Activated CD4-positive, alpha-beta T cell treated with anti-CD3 and anti-CD28 coated beads, Interleukin-2, amount 10 ng/mL, durations not matched to agents 7 days and 5 days (primary cell): Measurements from ENCODE around the gene ARMH3. TPM values are rescaled to one million over a fixed set of nuclear protein-coding genes. Genes with fewer than 3 reads are reported as not detected.
"Not testable (repeated sequence)": the region's sequence is repeated elsewhere in the genome, so short reads cannot be mapped to it uniquely, and the experiment has no call there.

Experiments
- CTCF ChIA-PET: fragments of 350-600 bp; sonication (Branson Sonifier 250); formaldehyde crosslinking; loops from one replicate; lab custom pipeline; 2021; ENCODE audit warnings: antibody characterized with exemption; lab: Charles Lee
- POLR2A ChIA-PET: fragments of 350-600 bp; sonication (Branson Sonifier 250); formaldehyde crosslinking; loops from one replicate; lab custom pipeline; 2021; ENCODE audit warnings: antibody characterized with exemption; lab: Charles Lee
- DNase-seq: peaks from one replicate; pipeline ENCODE4 v3.0.0-alpha.2; 2020
- H3K27ac Mint-ChIP-seq: one replicate; pipeline ENCODE4 v1.8.0; 2021; ENCODE audit warnings: mild to moderate bottlenecking, moderate library complexity, mixed read lengths
- H3K27me3 Mint-ChIP-seq: one replicate; pipeline ENCODE4 v1.8.0; 2021; ENCODE audit warnings: mixed read lengths
- H3K36me3 Mint-ChIP-seq: one replicate; pipeline ENCODE4 v1.8.0; 2021; ENCODE audit warnings: low read depth, mixed read lengths
- H3K4me1 Mint-ChIP-seq: one replicate; pipeline ENCODE4 v1.8.0; 2021; ENCODE audit warnings: mixed read lengths
- H3K4me3 Mint-ChIP-seq: one replicate; pipeline ENCODE4 v1.8.0; 2021; ENCODE audit warnings: mild to moderate bottlenecking, moderate library complexity, mixed read lengths
- H3K9me3 Mint-ChIP-seq: one replicate; pipeline ENCODE4 v1.8.0; 2021; ENCODE audit warnings: mixed read lengths
- total RNA-seq, 2 experiments: library from RNA; stranded (reverse); gene quantifications; one replicate each; pipeline ENCODE4 v1.2.3, GENCODE V29; 2021

Gene ARMH3
- total RNA-seq, 2 experiments from 2014 or later = 22.1 to 23.6 TPM

- Mint-ChIP-seq H3K4me1 (peaks cover 2% of the 10 kb centered on the region), H3K9me3 (no peaks in the 10 kb centered on the region), H3K36me3 (peaks cover 17% of the 10 kb centered on the region), H3K27me3 (no peaks in the 10 kb centered on the region), H3K4me3 (no peak overlapping the region), H3K27ac (no peak overlapping the region)
- CTCF ChIA-PET = interaction anchor here (0.6 to 1.9 kb wide), 3 partner anchors 15 to 34 kb away, joined by 3 to 4 read pairs (median 4); no protein-coding TSS in a partner anchor
- no peak for DNase-seq
- POLR2A ChIA-PET = interaction anchor here (0.6 kb wide), 1 partner anchor 1291 kb away, joined by 5 read pairs; no protein-coding TSS in a partner anchor
These were observed 17.6 kb downstream of the ARMH3 start for GRCh38 chr10:102038410-102038809.

GRCh38 chr10:102035807-102036206, 20.2 kb downstream of the ARMH3 start:
- H3K4me3 Mint-ChIP-seq, CTCF ChIA-PET, H3K4me1 Mint-ChIP-seq, H3K27me3 Mint-ChIP-seq, H3K9me3 Mint-ChIP-seq, H3K27ac Mint-ChIP-seq, POLR2A ChIA-PET, DNase-seq: not testable (repeated sequence)
- H3K36me3 Mint-ChIP-seq = peaks cover 30% of the 10 kb centered on the region

DNA sequence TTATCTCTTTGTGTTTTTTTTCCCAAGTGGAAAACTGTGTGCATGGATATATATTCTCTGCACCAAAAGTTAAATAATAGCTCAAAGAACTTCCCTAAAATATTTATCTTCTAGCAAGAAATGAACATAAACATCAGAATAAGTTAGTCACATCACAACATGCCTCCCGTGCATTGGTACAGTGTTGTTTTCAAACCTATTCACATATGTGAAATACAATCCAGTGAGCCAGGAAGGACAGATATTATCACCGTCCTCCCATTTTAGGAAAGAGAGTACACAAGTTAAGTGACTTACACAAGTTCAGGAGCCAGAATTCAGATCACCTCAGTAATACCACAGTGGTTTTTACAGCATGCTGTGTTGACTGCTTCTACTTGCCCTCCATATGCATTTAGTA, 22.2 kb downstream of the ARMH3 start:
- H3K36me3 Mint-ChIP-seq = peaks cover 30% of the 10 kb centered on the region
- CTCF ChIA-PET = interaction anchor here (0.6 to 1.9 kb wide), 2 partner anchors 13 to 29 kb away, joined by 3 to 6 read pairs; no protein-coding TSS in a partner anchor
- no peak overlapping the region for H3K4me3 Mint-ChIP-seq
- no peak overlapping the region for H3K27ac Mint-ChIP-seq
- no peaks in the 10 kb centered on the region for H3K27me3 Mint-ChIP-seq
- H3K4me1 Mint-ChIP-seq = no peaks in the 10 kb centered on the region
- POLR2A ChIA-PET = no interaction called here
- no peak for DNase-seq
- no peaks in the 10 kb centered on the region for H3K9me3 Mint-ChIP-seq

GRCh38 chr10:102027261-102027660, 28.7 kb downstream of the ARMH3 start:
- H3K36me3 Mint-ChIP-seq = peaks cover 36% of the 10 kb centered on the region

DNA sequence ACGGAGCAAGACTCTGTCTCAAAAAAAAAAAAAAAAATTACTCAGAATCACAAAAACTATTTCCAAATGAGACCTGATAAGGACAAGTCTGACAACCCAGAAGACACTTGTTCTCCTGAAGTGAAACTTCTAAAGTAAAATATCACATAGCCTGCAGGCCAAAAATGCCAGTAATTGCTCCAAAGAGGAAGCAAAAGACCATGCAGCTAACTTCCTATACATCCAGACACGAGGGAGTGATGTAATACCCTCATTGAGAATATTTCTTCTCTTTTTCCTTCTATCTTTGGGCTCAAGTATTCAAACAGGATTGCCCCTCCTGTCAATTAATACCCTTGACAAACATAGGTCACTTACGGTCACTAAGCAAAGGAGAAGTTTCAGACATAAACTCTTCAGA, 31.2 kb downstream of the ARMH3 start:
- no peak overlapping the region for H3K4me3 Mint-ChIP-seq
- ChIA-PET POLR2A (interaction anchor here (0.6 kb wide), 1 partner anchor 64 kb away, joined by 3 read pairs; no protein-coding TSS in a partner anchor), CTCF (interaction anchor here (0.7 kb wide), 1 partner anchor 184 kb away, joined by 4 read pairs; no protein-coding TSS in a partner anchor)
- H3K4me1 Mint-ChIP-seq = peaks cover 2% of the 10 kb centered on the region
- no peak overlapping the region for H3K27ac Mint-ChIP-seq
- no peaks in the 10 kb centered on the region for H3K27me3 Mint-ChIP-seq
- no peak for DNase-seq
- H3K9me3 Mint-ChIP-seq = peaks cover 3% of the 10 kb centered on the region
- H3K36me3 Mint-ChIP-seq = peaks cover 44% of the 10 kb centered on the region

More at GRCh38 chr10:102027261-102027660, 28.7 kb downstream of the ARMH3 start:
- H3K27me3 Mint-ChIP-seq = no peaks in the 10 kb centered on the region
- H3K4me1 Mint-ChIP-seq = no peaks in the 10 kb centered on the region
- no peak overlapping the region for H3K4me3 Mint-ChIP-seq
- ChIA-PET CTCF (interaction anchor here (1.1 to 1.2 kb wide), 2 partner anchors 10 to 39 kb away, joined by 3 read pairs; no protein-coding TSS in a partner anchor), POLR2A (no interaction called here)
- DNase-seq = no peak
- H3K27ac Mint-ChIP-seq = no peak overlapping the region
- no peaks in the 10 kb centered on the region for H3K9me3 Mint-ChIP-seq

DNA sequence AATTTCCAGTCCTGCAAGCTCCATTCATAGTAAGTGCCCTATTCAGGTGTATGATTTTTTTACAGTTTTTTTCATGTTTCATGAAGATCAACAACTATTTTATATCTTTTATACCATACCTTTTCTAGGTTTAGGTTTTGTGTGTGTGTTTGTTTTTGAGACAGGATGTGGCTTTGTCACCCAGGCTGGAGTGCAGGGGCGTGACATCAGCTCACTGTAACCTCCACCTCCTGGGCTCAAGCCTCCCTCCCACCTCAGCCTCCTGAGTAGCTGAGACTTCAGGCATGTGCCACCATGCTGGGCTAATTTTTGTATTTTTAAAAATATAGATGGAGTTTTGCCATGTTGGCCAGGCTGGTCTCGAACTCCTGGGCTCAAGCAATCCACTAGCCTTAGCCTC, 35.0 kb downstream of the ARMH3 start:
- H3K4me3 Mint-ChIP-seq = no peak overlapping the region
- DNase-seq = peak; percentile 24
- CTCF ChIA-PET = interaction anchor here (0.6 to 1.9 kb wide), 7 partner anchors 14 to 316 kb away, joined by 3 to 7 read pairs (median 4); no protein-coding TSS in a partner anchor
- peaks cover 2% of the 10 kb centered on the region for H3K4me1 Mint-ChIP-seq
- POLR2A ChIA-PET = no interaction called here
- peaks cover 36% of the 10 kb centered on the region for H3K36me3 Mint-ChIP-seq
- no peaks in the 10 kb centered on the region for H3K27me3 Mint-ChIP-seq
- H3K27ac Mint-ChIP-seq = peak overlapping the region; percentile 3
- peaks cover 3% of the 10 kb centered on the region for H3K9me3 Mint-ChIP-seq

DNA sequence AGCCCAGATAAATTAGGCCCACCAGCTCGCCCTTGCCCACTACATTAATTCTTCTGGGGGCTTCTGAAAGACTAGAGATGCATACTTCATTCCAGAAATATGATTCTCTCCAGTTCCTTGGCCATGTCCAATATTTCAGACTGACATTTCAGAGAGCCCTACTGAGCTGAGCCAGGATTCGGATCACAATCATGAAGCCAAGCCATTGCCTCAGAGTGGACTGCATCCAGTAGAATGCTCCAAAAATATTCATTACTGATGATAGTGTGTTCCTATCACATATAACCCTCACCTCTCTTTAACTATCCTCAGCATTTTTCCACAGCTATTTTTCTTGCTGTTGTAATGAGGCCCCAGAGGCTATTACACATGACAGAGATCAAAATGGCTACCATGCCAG, 38.7 kb downstream of the ARMH3 start:
- no peak for DNase-seq
- Mint-ChIP-seq H3K4me1 (peaks cover 2% of the 10 kb centered on the region), H3K4me3 (no peak overlapping the region), H3K9me3 (peaks cover 3% of the 10 kb centered on the region), H3K27ac (no peak overlapping the region), H3K36me3 (peaks cover 26% of the 10 kb centered on the region), H3K27me3 (no peaks in the 10 kb centered on the region)
- POLR2A ChIA-PET = no interaction called here
- CTCF ChIA-PET = interaction anchor here (1.0 kb wide), 1 partner anchor 24 kb away, joined by 3 read pairs; no protein-coding TSS in a partner anchor

GRCh38 chr10:102016416-102016815, 39.6 kb downstream of the ARMH3 start:
- Mint-ChIP-seq H3K9me3 (peaks cover 2% of the 10 kb centered on the region), H3K27me3 (no peaks in the 10 kb centered on the region), H3K36me3 (peaks cover 18% of the 10 kb centered on the region), H3K27ac (no peak overlapping the region), H3K4me3 (no peak overlapping the region), H3K4me1 (peaks cover 2% of the 10 kb centered on the region)
- no peak for DNase-seq
- ChIA-PET POLR2A (no interaction called here), CTCF (interaction anchor here (0.6 to 3.2 kb wide), 2 partner anchors 85 to 175 kb away, joined by 4 to 17 read pairs; no protein-coding TSS in a partner anchor)

DNA sequence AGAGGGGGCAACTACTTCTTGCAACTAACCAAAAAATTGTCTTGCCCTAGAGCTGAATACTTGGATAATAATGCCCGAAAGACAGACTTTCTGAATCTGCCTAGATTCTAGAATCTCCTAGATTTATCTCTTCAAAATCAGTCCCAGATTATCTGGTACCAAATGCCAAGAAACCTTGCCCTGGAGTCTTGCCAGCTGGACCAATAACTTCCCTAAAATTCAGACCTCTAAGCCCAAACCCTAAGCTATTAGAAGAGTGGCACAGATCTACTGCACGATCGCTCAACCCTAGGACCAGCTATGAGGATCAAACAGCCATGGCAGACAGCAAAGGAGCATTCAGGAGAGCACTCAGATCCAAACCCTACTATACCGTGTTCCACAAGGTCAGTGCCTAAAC, 45.0 kb downstream of the ARMH3 start:
- CTCF ChIA-PET = interaction anchor here (0.5 to 6.4 kb wide), 10 partner anchors 11 to 379 kb away, joined by 3 to 47 read pairs (median 5); partner anchors contain the start of gene KCNIP2
- Mint-ChIP-seq H3K4me1 (no peaks in the 10 kb centered on the region), H3K4me3 (no peak overlapping the region), H3K27ac (no peak overlapping the region), H3K9me3 (no peaks in the 10 kb centered on the region), H3K36me3 (peaks cover 18% of the 10 kb centered on the region), H3K27me3 (no peaks in the 10 kb centered on the region)
- no peak for DNase-seq
- POLR2A ChIA-PET = no interaction called here

- ChIA-PET CTCF (interaction anchor here (0.6 to 6.4 kb wide), 23 partner anchors 10 to 330 kb away, joined by 3 to 47 read pairs (median 4); partner anchors contain the start of gene KCNIP2), POLR2A (interaction anchor here (1.0 kb wide), 1 partner anchor 170 kb away, joined by 3 read pairs; no protein-coding TSS in a partner anchor)
- Mint-ChIP-seq H3K36me3 (peaks cover 25% of the 10 kb centered on the region), H3K4me1 (no peaks in the 10 kb centered on the region), H3K27ac (no peak overlapping the region), H3K27me3 (no peaks in the 10 kb centered on the region), H3K4me3 (no peak overlapping the region), H3K9me3 (no peaks in the 10 kb centered on the region)
- peak; percentile 62 for DNase-seq
These were observed 46.1 kb downstream of the ARMH3 start for GRCh38 chr10:102009801-102010425.

- Mint-ChIP-seq H3K4me3 (no peak overlapping the region), H3K27me3 (no peaks in the 10 kb centered on the region), H3K4me1 (no peaks in the 10 kb centered on the region), H3K9me3 (no peaks in the 10 kb centered on the region), H3K27ac (no peak overlapping the region), H3K36me3 (peaks cover 32% of the 10 kb centered on the region)
- POLR2A ChIA-PET = no interaction called here
- no peak for DNase-seq
- CTCF ChIA-PET = interaction anchor here (0.7 to 6.4 kb wide), 3 partner anchors 66 to 167 kb away, joined by 3 to 47 read pairs (median 3); no protein-coding TSS in a partner anchor
These were observed 48.2 kb downstream of the ARMH3 start for GRCh38 chr10:102007796-102008195.

- CTCF ChIA-PET = interaction anchor here (0.5 to 6.4 kb wide), 5 partner anchors 65 to 166 kb away, joined by 3 to 47 read pairs (median 3); no protein-coding TSS in a partner anchor
- not testable (repeated sequence) for H3K4me3 Mint-ChIP-seq, H3K27me3 Mint-ChIP-seq, DNase-seq, H3K27ac Mint-ChIP-seq, H3K9me3 Mint-ChIP-seq, H3K4me1 Mint-ChIP-seq
- H3K36me3 Mint-ChIP-seq = peaks cover 29% of the 10 kb centered on the region
- POLR2A ChIA-PET = interaction anchor here (0.6 kb wide), 1 partner anchor 1394 kb away, joined by 9 read pairs; no protein-coding TSS in a partner anchor
These were observed 48.9 kb downstream of the ARMH3 start for GRCh38 chr10:102007031-102007430.

DNA sequence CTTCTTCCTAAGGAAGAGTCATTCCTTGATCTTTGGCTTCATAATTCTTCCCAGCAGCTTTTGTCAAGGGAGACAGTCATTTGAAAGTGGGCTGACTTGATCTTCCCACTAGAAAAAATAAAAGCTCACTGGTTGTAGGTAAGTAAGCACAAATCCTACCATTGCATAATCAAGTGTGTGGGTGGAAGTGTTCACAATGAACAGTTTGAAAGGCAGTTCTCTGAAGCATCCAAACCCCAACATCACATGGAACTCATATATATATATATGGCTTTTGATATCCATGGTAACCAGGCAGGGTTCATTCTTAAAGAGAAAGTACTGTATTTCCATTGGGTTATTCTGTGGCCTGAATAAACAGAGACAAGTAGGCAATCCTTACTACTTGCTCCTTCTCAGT, 51.6 kb downstream of the ARMH3 start:
- Mint-ChIP-seq H3K4me1 (peaks cover 14% of the 10 kb centered on the region), H3K27ac (no peak overlapping the region), H3K4me3 (no peak overlapping the region), H3K36me3 (peaks cover 40% of the 10 kb centered on the region), H3K27me3 (no peaks in the 10 kb centered on the region), H3K9me3 (no peaks in the 10 kb centered on the region)
- no peak for DNase-seq
- POLR2A ChIA-PET = no interaction called here
- CTCF ChIA-PET = interaction anchor here (0.6 to 6.4 kb wide), 5 partner anchors 16 to 163 kb away, joined by 3 to 47 read pairs (median 5); no protein-coding TSS in a partner anchor
